ENCODE data around the gene OR1B1.

GRCh38 chr9:122642226-122642625, 15.2 kb downstream of the OR1B1 start:
- TF ChIP-seq EZH2 (IDR thresholded peaks at IDR 0.05; ENCODE audit: low read depth), result no peak
- no peak for TF ChIP-seq CTCF (conservative IDR thresholded peaks at IDR 0.05)

All from PC-9 (cell line).